ENCODE measurements around the gene CBLC. TPM values are rescaled to one million over a fixed set of nuclear protein-coding genes. Genes with fewer than 3 reads are reported as not detected.

CBLC gene
- polyA plus RNA-seq, 1 donor from 2014 or later: not detected

DNA sequence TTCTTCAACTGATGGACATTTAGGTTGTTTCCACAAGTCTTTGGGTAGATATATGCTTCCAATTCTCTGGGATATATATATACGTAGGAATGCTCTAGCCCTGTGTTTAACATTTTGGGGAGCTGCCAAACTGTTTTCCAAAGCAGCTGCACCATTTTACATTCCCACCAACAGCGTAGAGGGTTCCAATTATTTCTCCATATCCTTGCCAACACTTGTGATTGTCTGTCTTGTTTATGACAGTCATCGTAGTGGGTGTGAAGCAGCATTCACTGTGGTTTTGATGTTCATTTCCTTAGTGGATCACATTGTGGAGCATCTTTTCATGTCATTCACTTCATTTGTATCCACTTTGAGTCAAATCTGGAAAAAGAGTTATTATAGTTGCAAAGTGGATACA lies 4.7 kb upstream of the CBLC start:
- H3K36me3 ChIP-seq (ENCODE audit: insufficient read depth, low read length): no peaks in the 10 kb centered on the region
- no peak overlapping the region for H3K4me2 ChIP-seq (ENCODE audit: low read length)
- no peak overlapping the region for H3K27ac ChIP-seq (ENCODE audit: low read length)
- no peak overlapping the region for H3K9ac ChIP-seq (ENCODE audit: low read length)
- no peaks in the 10 kb centered on the region for H3K79me2 ChIP-seq (replicated peaks; ENCODE audit: insufficient read depth, low read length)
- no peak overlapping the region for H2AFZ ChIP-seq (ENCODE audit: low read depth, low read length)
- H3F3A ChIP-seq (ENCODE audit: insufficient read depth, low read length, poor library complexity, severe bottlenecking): no peaks in the 10 kb centered on the region
- TF ChIP-seq TAF1 (IDR thresholded peaks at IDR 0.05; ENCODE audit: low read depth) (no peak), MXI1 (conservative IDR thresholded peaks at IDR 0.05; ENCODE audit: poor library complexity, severe bottlenecking) (no peak), RAD21 (conservative IDR thresholded peaks at IDR 0.05) (no peak), SMC3 (conservative IDR thresholded peaks at IDR 0.05; ENCODE audit: poor library complexity) (no peak), EP300 (conservative IDR thresholded peaks at IDR 0.05; ENCODE audit: poor library complexity, severe bottlenecking) (no peak), EZH2 (IDR thresholded peaks at IDR 0.05; ENCODE audit: borderline replicate concordance, insufficient read depth, low read length, poor library complexity, severe bottlenecking) (no peak), POLR2AphosphoS5 (IDR thresholded peaks at IDR 0.05) (no peak)
- TF ChIP-seq, protein P1, sequence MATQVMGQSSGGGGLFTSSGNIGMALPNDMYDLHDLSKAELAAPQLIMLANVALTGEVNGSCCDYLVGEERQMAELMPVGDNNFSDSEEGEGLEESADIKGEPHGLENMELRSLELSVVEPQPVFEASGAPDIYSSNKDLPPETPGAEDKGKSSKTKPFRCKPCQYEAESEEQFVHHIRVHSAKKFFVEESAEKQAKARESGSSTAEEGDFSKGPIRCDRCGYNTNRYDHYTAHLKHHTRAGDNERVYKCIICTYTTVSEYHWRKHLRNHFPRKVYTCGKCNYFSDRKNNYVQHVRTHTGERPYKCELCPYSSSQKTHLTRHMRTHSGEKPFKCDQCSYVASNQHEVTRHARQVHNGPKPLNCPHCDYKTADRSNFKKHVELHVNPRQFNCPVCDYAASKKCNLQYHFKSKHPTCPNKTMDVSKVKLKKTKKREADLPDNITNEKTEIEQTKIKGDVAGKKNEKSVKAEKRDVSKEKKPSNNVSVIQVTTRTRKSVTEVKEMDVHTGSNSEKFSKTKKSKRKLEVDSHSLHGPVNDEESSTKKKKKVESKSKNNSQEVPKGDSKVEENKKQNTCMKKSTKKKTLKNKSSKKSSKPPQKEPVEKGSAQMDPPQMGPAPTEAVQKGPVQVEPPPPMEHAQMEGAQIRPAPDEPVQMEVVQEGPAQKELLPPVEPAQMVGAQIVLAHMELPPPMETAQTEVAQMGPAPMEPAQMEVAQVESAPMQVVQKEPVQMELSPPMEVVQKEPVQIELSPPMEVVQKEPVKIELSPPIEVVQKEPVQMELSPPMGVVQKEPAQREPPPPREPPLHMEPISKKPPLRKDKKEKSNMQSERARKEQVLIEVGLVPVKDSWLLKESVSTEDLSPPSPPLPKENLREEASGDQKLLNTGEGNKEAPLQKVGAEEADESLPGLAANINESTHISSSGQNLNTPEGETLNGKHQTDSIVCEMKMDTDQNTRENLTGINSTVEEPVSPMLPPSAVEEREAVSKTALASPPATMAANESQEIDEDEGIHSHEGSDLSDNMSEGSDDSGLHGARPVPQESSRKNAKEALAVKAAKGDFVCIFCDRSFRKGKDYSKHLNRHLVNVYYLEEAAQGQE (IDR thresholded peaks at IDR 0.05; ENCODE audit: borderline replicate concordance): no peak
- TF ChIP-seq, protein P2, sequence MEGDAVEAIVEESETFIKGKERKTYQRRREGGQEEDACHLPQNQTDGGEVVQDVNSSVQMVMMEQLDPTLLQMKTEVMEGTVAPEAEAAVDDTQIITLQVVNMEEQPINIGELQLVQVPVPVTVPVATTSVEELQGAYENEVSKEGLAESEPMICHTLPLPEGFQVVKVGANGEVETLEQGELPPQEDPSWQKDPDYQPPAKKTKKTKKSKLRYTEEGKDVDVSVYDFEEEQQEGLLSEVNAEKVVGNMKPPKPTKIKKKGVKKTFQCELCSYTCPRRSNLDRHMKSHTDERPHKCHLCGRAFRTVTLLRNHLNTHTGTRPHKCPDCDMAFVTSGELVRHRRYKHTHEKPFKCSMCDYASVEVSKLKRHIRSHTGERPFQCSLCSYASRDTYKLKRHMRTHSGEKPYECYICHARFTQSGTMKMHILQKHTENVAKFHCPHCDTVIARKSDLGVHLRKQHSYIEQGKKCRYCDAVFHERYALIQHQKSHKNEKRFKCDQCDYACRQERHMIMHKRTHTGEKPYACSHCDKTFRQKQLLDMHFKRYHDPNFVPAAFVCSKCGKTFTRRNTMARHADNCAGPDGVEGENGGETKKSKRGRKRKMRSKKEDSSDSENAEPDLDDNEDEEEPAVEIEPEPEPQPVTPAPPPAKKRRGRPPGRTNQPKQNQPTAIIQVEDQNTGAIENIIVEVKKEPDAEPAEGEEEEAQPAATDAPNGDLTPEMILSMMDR (IDR thresholded peaks at IDR 0.05; ENCODE audit: poor library complexity, severe bottlenecking): no peak
- H3K9me2 ChIP-seq (ENCODE audit: insufficient read depth, low read length): no peaks in the 10 kb centered on the region
- no peaks in the 10 kb centered on the region for H4K20me1 ChIP-seq (ENCODE audit: insufficient read depth)
- peaks cover 3% of the 10 kb centered on the region for H3K27me3 ChIP-seq (ENCODE audit: insufficient read depth, low read depth, low read length)
- no peak overlapping the region for H3K4me3 ChIP-seq (ENCODE audit: low read length)
- H3K9me3 ChIP-seq (ENCODE audit: low read length): no peaks in the 10 kb centered on the region

- Histone ChIP-seq H2AFZ (ENCODE audit: low read depth, low read length) (no peak overlapping the region), H3K4me2 (ENCODE audit: low read length) (no peak overlapping the region), H3K79me2 (replicated peaks; ENCODE audit: insufficient read depth, low read length) (no peaks in the 10 kb centered on the region), H3K27ac (ENCODE audit: low read length) (no peak overlapping the region), H3K4me3 (ENCODE audit: low read length) (no peak overlapping the region), H3K9me2 (ENCODE audit: insufficient read depth, low read length) (no peaks in the 10 kb centered on the region), H3F3A (ENCODE audit: insufficient read depth, low read length, poor library complexity, severe bottlenecking) (no peaks in the 10 kb centered on the region), H3K27me3 (ENCODE audit: insufficient read depth, low read depth, low read length) (peaks cover 5% of the 10 kb centered on the region), H3K9ac (ENCODE audit: low read length) (no peak overlapping the region), H4K20me1 (ENCODE audit: insufficient read depth) (no peaks in the 10 kb centered on the region), H3K9me3 (ENCODE audit: low read length) (no peaks in the 10 kb centered on the region), H3K36me3 (ENCODE audit: insufficient read depth, low read length) (no peaks in the 10 kb centered on the region)
- TF ChIP-seq EP300 (conservative IDR thresholded peaks at IDR 0.05; ENCODE audit: poor library complexity, severe bottlenecking): no peak
These were observed 1.9 kb upstream of the CBLC start for GRCh38 chr19:44775676-44776240.

Data from neural cell (in vitro differentiated cells).